ENCODE results near the gene KSR1.

DNA sequence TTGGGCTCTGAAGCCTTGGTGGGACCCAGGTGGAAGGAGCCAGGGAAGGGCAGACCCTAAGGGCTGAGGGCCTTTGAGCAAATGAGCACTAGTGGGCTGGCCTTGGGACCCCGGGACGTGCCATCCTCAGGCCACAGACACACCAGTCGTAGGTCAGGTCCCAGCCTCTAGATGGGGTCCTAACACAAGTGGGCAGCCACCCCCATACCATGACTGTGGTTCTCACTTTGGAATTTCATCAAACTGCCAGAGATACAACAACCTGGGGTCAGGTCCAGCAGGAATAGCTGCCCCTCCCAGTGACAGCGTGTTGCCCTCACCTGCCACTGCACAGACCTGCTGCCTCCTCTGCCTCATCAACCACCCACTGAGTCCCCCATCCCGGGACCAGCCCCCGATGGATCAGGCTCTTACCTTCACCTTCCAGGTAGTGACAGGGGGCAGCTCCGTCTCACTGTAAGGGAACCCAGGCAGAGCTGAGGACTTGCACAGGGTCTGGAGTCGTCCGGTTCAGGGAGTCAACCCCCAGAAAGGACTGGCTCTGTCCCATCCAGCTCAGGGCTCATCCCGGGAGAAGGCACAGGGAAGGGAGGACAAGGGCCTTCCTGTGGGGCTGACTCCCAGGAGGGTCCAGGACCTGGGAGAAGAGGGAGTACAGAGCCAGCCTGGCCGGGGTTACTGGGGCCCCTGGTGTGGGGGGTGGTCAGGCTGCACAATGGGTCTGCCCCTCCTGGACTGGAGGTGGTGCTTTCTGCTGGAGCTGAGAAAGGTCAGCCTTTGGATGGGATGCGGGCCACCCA, 214.7 kb downstream of the KSR1 start:
- TF ChIP-seq, protein P1, sequence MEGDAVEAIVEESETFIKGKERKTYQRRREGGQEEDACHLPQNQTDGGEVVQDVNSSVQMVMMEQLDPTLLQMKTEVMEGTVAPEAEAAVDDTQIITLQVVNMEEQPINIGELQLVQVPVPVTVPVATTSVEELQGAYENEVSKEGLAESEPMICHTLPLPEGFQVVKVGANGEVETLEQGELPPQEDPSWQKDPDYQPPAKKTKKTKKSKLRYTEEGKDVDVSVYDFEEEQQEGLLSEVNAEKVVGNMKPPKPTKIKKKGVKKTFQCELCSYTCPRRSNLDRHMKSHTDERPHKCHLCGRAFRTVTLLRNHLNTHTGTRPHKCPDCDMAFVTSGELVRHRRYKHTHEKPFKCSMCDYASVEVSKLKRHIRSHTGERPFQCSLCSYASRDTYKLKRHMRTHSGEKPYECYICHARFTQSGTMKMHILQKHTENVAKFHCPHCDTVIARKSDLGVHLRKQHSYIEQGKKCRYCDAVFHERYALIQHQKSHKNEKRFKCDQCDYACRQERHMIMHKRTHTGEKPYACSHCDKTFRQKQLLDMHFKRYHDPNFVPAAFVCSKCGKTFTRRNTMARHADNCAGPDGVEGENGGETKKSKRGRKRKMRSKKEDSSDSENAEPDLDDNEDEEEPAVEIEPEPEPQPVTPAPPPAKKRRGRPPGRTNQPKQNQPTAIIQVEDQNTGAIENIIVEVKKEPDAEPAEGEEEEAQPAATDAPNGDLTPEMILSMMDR (IDR thresholded peaks at IDR 0.05): no peak
- no peak for TF ChIP-seq POLR2A (IDR thresholded peaks at IDR 0.05)
